Skeletal muscle satellite cell (primary cell): ENCODE results near the gene ANO10. TPM values are rescaled to one million over a fixed set of nuclear protein-coding genes. Genes with fewer than 3 reads are reported as not detected.
"Not testable (repeated sequence)": the region's sequence is repeated elsewhere in the genome, so short reads cannot be mapped to it uniquely, and the experiment has no call there.

Experiments
- H3K27me3 ChIP-seq: 2 replicates; pipeline ENCODE4 v1.7.0; 2013; ENCODE audit warnings: low read length; ENCODE audit not compliant: control insufficient read depth, insufficient read depth
- H3K36me3 ChIP-seq: 2 replicates; pipeline ENCODE4 v1.7.0; 2013; ENCODE audit warnings: mild to moderate bottlenecking, control low read depth, low read length; ENCODE audit not compliant: insufficient read depth
- H3K4me1 ChIP-seq: 2 replicates; pipeline ENCODE4 v1.7.0; 2013; ENCODE audit warnings: low read length; ENCODE audit not compliant: control insufficient read depth, insufficient read depth
- H3K4me2 ChIP-seq: 2 replicates; pipeline ENCODE4 v1.7.0; 2013; ENCODE audit warnings: mild to moderate bottlenecking, low read length
- H3K4me3 ChIP-seq: 2 replicates; pipeline ENCODE4 v1.7.0; 2013; ENCODE audit warnings: low read length
- H3K9ac ChIP-seq: 2 replicates; pipeline ENCODE4 v1.7.0; 2013; ENCODE audit warnings: mild to moderate bottlenecking, low read depth, low read length, moderate library complexity
- H3K9me3 ChIP-seq: replicated peaks from 2 replicates; pipeline ENCODE4 v1.7.0; 2013; ENCODE audit warnings: mild to moderate bottlenecking, control low read depth, low read length
- total RNA-seq: library from RNA; depleted of rRNA; stranded (reverse); fragments of >200 nt; gene quantifications from 2 replicates; pipeline ENCODE4 v1.2.3, GENCODE V29; 2012; rRNA removed

The ANO10 gene
- 25.3 and 26.0 TPM in 2 replicates for total RNA-seq

- no peaks in the 10 kb centered on the region for H3K27me3 ChIP-seq
These were observed at the start of gene ANO10 for GRCh38 chr3:43621656-43622432. Gene ANO10 (minus strand): TSS chr3:43622011. CDS start chr3:43605852, 16,159 bp downstream.

GRCh38 chr3:43670635-43671522, 49.1 kb upstream of the ANO10 start:
- H3K36me3 ChIP-seq, result no peaks in the 10 kb centered on the region
- H3K9ac ChIP-seq, result no peak overlapping the region
- no peaks in the 10 kb centered on the region for H3K4me1 ChIP-seq
- no peaks in the 10 kb centered on the region for H3K9me3 ChIP-seq
- no peak overlapping the region for H3K4me3 ChIP-seq
- no peak overlapping the region for H3K4me2 ChIP-seq
- no peaks in the 10 kb centered on the region for H3K27me3 ChIP-seq

More at GRCh38 chr3:43621656-43622432, at the start of gene ANO10:
- no peaks in the 10 kb centered on the region for H3K36me3 ChIP-seq
- peak within 1 kb of the TSS; percentile 92 for H3K9ac ChIP-seq
- H3K9me3 ChIP-seq, result no peaks in the 10 kb centered on the region
- peak within 1 kb of the TSS; percentile 95 for H3K4me2 ChIP-seq
- H3K4me3 ChIP-seq, result peak within 1 kb of the TSS; percentile 80
- H3K4me1 ChIP-seq, result peaks cover 12% of the 10 kb centered on the region

GRCh38 chr3:43665011-43665410, 43.2 kb upstream of the ANO10 start:
- H3K36me3 ChIP-seq, H3K4me3 ChIP-seq, H3K9ac ChIP-seq: not testable (repeated sequence)

GRCh38 chr3:43661376-43661775, 39.6 kb upstream of the ANO10 start:
- H3K27me3 ChIP-seq, H3K4me1 ChIP-seq, H3K9me3 ChIP-seq, H3K36me3 ChIP-seq, H3K4me2 ChIP-seq, H3K9ac ChIP-seq, H3K4me3 ChIP-seq: not testable (repeated sequence)

More at GRCh38 chr3:43665011-43665410, 43.2 kb upstream of the ANO10 start:
- H3K4me1 ChIP-seq, H3K27me3 ChIP-seq, H3K9me3 ChIP-seq, H3K4me2 ChIP-seq: not testable (repeated sequence)

GRCh38 chr3:43659250-43659880, 37.6 kb upstream of the ANO10 start:
- no peak overlapping the region for H3K9ac ChIP-seq
- H3K4me2 ChIP-seq, result no peak overlapping the region
- no peaks in the 10 kb centered on the region for H3K4me1 ChIP-seq
- H3K36me3 ChIP-seq, result no peaks in the 10 kb centered on the region
- H3K9me3 ChIP-seq, result no peaks in the 10 kb centered on the region
- no peaks in the 10 kb centered on the region for H3K27me3 ChIP-seq
- H3K4me3 ChIP-seq, result no peak overlapping the region

- not testable (repeated sequence) for H3K9me3 ChIP-seq, H3K4me1 ChIP-seq, H3K9ac ChIP-seq, H3K4me3 ChIP-seq, H3K36me3 ChIP-seq, H3K4me2 ChIP-seq, H3K27me3 ChIP-seq
These were observed 34.6 kb upstream of the ANO10 start for GRCh38 chr3:43656390-43656789.

GRCh38 chr3:43650345-43650744, 28.5 kb upstream of the ANO10 start:
- Histone ChIP-seq H3K36me3 (no peaks in the 10 kb centered on the region), H3K27me3 (no peaks in the 10 kb centered on the region), H3K9ac (no peak overlapping the region), H3K9me3 (no peaks in the 10 kb centered on the region), H3K4me1 (peaks cover 9% of the 10 kb centered on the region), H3K4me3 (no peak overlapping the region), H3K4me2 (no peak overlapping the region)

- no peaks in the 10 kb centered on the region for H3K9me3 ChIP-seq
These were observed 27.7 kb upstream of the ANO10 start for GRCh38 chr3:43649365-43649968.

GRCh38 chr3:43648957-43649356, 27.1 kb upstream of the ANO10 start:
- H3K4me1 ChIP-seq, result peaks cover 9% of the 10 kb centered on the region
- H3K27me3 ChIP-seq, result no peaks in the 10 kb centered on the region
- H3K36me3 ChIP-seq, result no peaks in the 10 kb centered on the region
- no peak overlapping the region for H3K4me2 ChIP-seq
- no peak overlapping the region for H3K9ac ChIP-seq
- no peaks in the 10 kb centered on the region for H3K9me3 ChIP-seq
- no peak overlapping the region for H3K4me3 ChIP-seq

More at GRCh38 chr3:43649365-43649968, 27.7 kb upstream of the ANO10 start:
- Histone ChIP-seq H3K4me1 (peaks cover 9% of the 10 kb centered on the region), H3K4me2 (peak overlapping the region; percentile 44), H3K27me3 (no peaks in the 10 kb centered on the region), H3K4me3 (no peak overlapping the region), H3K36me3 (no peaks in the 10 kb centered on the region), H3K9ac (no peak overlapping the region)

- Histone ChIP-seq H3K9me3 (no peaks in the 10 kb centered on the region), H3K4me1 (peaks cover 9% of the 10 kb centered on the region), H3K9ac (no peak overlapping the region), H3K4me2 (no peak overlapping the region), H3K27me3 (no peaks in the 10 kb centered on the region), H3K4me3 (no peak overlapping the region), H3K36me3 (no peaks in the 10 kb centered on the region)
These were observed 25.7 kb upstream of the ANO10 start for GRCh38 chr3:43647331-43648166.
